Progenitor cell of endocrine pancreas (in vitro differentiated cells): Measurements from ENCODE around the gene ST8SIA4. TPM values are rescaled to one million over a fixed set of nuclear protein-coding genes. Genes with fewer than 3 reads are reported as not detected.

ENCODE experiments used
- DNase-seq: peaks from one replicate; pipeline ENCODE4 v3.0.0; 2021; ENCODE audit warnings: low spot score; ENCODE audit not compliant: unreplicated experiment
- H3K27ac Mint-ChIP-seq: 2 replicates; pipeline ENCODE4 v1.8.0; 2021; ENCODE audit warnings: mild to moderate bottlenecking, moderate library complexity, mixed read lengths
- H3K27me3 Mint-ChIP-seq: 2 replicates; pipeline ENCODE4 v1.8.0; 2021; ENCODE audit warnings: mixed read lengths
- H3K36me3 Mint-ChIP-seq: 2 replicates; pipeline ENCODE4 v1.8.0; 2022; ENCODE audit warnings: mixed read lengths; ENCODE audit not compliant: insufficient read depth
- H3K4me1 Mint-ChIP-seq: 2 replicates; pipeline ENCODE4 v1.8.0; 2021; ENCODE audit warnings: low read depth, mixed read lengths
- H3K4me3 Mint-ChIP-seq: 2 replicates; pipeline ENCODE4 v1.8.0; 2021; ENCODE audit warnings: low read depth, mild to moderate bottlenecking, moderate library complexity, mixed read lengths
- H3K9me3 Mint-ChIP-seq: 2 replicates; pipeline ENCODE4 v1.8.0; 2021; ENCODE audit warnings: low read depth, mixed read lengths
- microRNA-seq: library from miRNA; unstranded; fragments of <30 nt; microRNA quantifications from one replicate; pipeline ENCODE4 v1.1.0, GENCODE V29; 2020; ENCODE audit warnings: borderline number of aligned reads; ENCODE audit not compliant: unreplicated experiment
- total RNA-seq: library from RNA; stranded (reverse); gene quantifications from 2 replicates; pipeline ENCODE4 v1.2.1, GENCODE V29; 2021
- TF ChIP-seq, protein P1 (sequence below): fragments of 200-600 bp; sonication (generic); IDR thresholded peaks from one replicate; pipeline ENCODE4 v1.5.0; 2021; ENCODE audit warnings: antibody characterized with exemption, mild to moderate bottlenecking; ENCODE audit not compliant: unreplicated experiment

ST8SIA4 gene
- total RNA-seq, 1 donor from 2014 or later: 5.5 TPM

- no peak overlapping the region for H3K4me3 Mint-ChIP-seq
- no peaks in the 10 kb centered on the region for H3K27me3 Mint-ChIP-seq
These were observed 144.3 kb downstream of the ST8SIA4 start for GRCh38 chr5:100758780-100759179.

DNA sequence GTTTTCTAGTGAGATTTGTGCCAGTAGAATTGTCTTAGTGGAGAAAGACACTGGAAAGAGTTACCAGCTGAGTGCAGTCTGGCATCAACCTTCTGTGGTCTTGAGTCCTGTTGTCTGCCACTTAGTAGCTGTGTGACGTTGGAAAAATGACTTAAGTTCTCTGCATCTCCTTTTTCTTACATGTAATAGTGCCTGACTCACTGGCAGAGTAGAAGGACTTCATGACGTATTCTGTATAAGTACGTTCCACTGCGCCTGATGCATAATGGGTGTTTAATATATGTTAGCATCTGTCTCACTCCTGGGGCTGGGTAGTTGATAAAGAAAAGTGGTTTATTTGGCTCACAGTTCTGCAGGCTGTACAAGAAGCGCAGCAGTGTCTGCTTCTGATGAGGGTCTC is 144.8 kb downstream of the ST8SIA4 start:
- Mint-ChIP-seq H3K36me3 (no peaks in the 10 kb centered on the region), H3K4me3 (no peak overlapping the region), H3K9me3 (no peaks in the 10 kb centered on the region), H3K4me1 (peaks cover 29% of the 10 kb centered on the region), H3K27ac (no peak overlapping the region), H3K27me3 (no peaks in the 10 kb centered on the region)
- TF ChIP-seq, protein P1, sequence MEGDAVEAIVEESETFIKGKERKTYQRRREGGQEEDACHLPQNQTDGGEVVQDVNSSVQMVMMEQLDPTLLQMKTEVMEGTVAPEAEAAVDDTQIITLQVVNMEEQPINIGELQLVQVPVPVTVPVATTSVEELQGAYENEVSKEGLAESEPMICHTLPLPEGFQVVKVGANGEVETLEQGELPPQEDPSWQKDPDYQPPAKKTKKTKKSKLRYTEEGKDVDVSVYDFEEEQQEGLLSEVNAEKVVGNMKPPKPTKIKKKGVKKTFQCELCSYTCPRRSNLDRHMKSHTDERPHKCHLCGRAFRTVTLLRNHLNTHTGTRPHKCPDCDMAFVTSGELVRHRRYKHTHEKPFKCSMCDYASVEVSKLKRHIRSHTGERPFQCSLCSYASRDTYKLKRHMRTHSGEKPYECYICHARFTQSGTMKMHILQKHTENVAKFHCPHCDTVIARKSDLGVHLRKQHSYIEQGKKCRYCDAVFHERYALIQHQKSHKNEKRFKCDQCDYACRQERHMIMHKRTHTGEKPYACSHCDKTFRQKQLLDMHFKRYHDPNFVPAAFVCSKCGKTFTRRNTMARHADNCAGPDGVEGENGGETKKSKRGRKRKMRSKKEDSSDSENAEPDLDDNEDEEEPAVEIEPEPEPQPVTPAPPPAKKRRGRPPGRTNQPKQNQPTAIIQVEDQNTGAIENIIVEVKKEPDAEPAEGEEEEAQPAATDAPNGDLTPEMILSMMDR: no peak
- DNase-seq: no peak

More at GRCh38 chr5:100758780-100759179, 144.3 kb downstream of the ST8SIA4 start:
- Mint-ChIP-seq H3K4me1 (peaks cover 29% of the 10 kb centered on the region), H3K27ac (no peak overlapping the region), H3K36me3 (no peaks in the 10 kb centered on the region), H3K9me3 (no peaks in the 10 kb centered on the region)
- TF ChIP-seq, protein P1: no peak
- DNase-seq: no peak

DNA sequence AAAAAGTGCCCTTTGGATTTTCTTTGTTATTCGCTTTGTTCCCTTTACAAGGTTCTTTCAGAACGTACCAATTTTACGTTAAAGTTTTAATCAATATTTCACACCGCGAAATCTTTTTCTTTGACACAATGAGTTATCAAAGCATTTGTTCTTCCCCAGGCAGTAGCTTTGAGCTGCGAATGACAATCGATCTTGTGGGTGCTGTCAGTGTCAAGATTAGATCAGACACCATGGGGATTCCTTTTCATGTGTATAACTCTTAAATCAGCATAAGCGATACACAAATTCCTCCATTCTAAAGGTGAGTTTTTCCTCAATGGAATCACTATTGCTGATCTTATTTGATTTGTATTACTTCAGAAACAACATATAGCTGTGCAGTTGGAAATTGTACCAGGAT is 145.5 kb downstream of the ST8SIA4 start:
- H3K27me3 Mint-ChIP-seq: peaks cover 4% of the 10 kb centered on the region
- no peaks in the 10 kb centered on the region for H3K9me3 Mint-ChIP-seq
- TF ChIP-seq, protein P1: no peak
- no peak overlapping the region for H3K27ac Mint-ChIP-seq
- no peak for DNase-seq
- H3K36me3 Mint-ChIP-seq: no peaks in the 10 kb centered on the region
- peaks cover 29% of the 10 kb centered on the region for H3K4me1 Mint-ChIP-seq
- no peak overlapping the region for H3K4me3 Mint-ChIP-seq

Small RNA genes lying within 50 kb of the gene (microRNA-seq; reads per million reads assigned to microRNA genes)
- not detected for gene MIR548P
